Lower leg skin (tissue), 4 donors: ENCODE data around the gene CDCA4. TPM values are rescaled to one million over a fixed set of nuclear protein-coding genes. Genes with fewer than 3 reads are reported as not detected.

Source experiments
- DNase-seq, 2 donors: peaks; one replicate each; pipeline ENCODE4 v3.0.0-alpha.2; 2019; ENCODE audit warnings: low spot score in 2 of 2
- H3K4me3 ChIP-seq: fragments of 200-600 bp; sonication (generic); 2 replicates; pipeline ENCODE4 v1.5.1; 2017; ENCODE audit warnings: mild to moderate bottlenecking, low read depth; ENCODE audit not compliant: poor library complexity, severe bottlenecking
- POLR2A ChIP-seq, 2 donors: fragments of 450-650 bp; IDR thresholded peaks; one replicate each; pipeline ENCODE4 v1.6.1; 2016 to 2017; ENCODE audit warnings: antibody characterized with exemption in 2 of 2, mild to moderate bottlenecking in 1 of 2, moderate library complexity in 1 of 2
- WGBS, 2 donors: methylation state at CpG; one replicate each; pipeline ENCODE4 v1.1.5; 2018; 5-methylcytosine and 5-hydroxymethylcytosine counted together
- intact Hi-C: fragments of 100-400 bp; cut with DNase I; formaldehyde crosslinking; loops from one replicate; pipeline ENCODE4 v1.15.0; 2023; ENCODE audit warnings: low total_unique reads
- total RNA-seq, 4 donors: library from RNA; depleted of rRNA; stranded (reverse); fragments of >200 nt; gene quantifications; one replicate each; pipeline ENCODE4 v1.1.0, GENCODE V29; 2016
- TF ChIP-seq, protein P1 (sequence below), 3 donors: fragments of 450-650 bp; IDR thresholded peaks; one replicate each; pipeline ENCODE4 v1.5.1; 2016; ENCODE audit warnings: antibody characterized with exemption in 3 of 3, mild to moderate bottlenecking in 3 of 3, moderate library complexity in 2 of 3

CDCA4 gene
- total RNA-seq, 4 donors from 2014 or later: 39.3 to 45.7 (median 41.5) TPM

DNA sequence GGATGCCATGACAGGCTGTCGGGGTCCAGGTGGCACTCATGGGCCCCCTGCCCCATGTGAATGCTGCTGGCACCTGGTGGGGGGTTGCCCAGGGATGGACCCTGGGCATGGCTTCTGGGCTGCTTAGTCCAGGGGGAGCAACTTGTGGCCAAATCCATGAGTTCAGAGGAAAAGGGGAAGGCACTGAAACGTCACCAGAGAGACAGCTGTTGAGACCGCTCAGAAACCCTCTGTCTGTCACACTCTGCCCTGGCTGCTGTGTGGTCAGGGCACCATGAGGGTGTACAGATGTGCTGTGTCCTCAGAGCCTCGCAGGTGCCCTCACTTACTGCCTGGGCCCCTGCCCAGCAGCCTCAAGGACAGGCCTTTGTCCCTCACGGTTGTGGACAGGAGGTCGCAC lies 25.9 kb downstream of the CDCA4 start:
- 91% methylated on average over 6 of the region's 6 CpGs for WGBS, 2 donors
- DNase-seq: no peak
- no peak overlapping the region for H3K4me3 ChIP-seq
- no peak for TF ChIP-seq POLR2A (IDR thresholded peaks at IDR 0.05)
- TF ChIP-seq, protein P1, sequence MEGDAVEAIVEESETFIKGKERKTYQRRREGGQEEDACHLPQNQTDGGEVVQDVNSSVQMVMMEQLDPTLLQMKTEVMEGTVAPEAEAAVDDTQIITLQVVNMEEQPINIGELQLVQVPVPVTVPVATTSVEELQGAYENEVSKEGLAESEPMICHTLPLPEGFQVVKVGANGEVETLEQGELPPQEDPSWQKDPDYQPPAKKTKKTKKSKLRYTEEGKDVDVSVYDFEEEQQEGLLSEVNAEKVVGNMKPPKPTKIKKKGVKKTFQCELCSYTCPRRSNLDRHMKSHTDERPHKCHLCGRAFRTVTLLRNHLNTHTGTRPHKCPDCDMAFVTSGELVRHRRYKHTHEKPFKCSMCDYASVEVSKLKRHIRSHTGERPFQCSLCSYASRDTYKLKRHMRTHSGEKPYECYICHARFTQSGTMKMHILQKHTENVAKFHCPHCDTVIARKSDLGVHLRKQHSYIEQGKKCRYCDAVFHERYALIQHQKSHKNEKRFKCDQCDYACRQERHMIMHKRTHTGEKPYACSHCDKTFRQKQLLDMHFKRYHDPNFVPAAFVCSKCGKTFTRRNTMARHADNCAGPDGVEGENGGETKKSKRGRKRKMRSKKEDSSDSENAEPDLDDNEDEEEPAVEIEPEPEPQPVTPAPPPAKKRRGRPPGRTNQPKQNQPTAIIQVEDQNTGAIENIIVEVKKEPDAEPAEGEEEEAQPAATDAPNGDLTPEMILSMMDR (IDR thresholded peaks at IDR 0.05): no peak
- intact Hi-C loops: no loop called here

DNA sequence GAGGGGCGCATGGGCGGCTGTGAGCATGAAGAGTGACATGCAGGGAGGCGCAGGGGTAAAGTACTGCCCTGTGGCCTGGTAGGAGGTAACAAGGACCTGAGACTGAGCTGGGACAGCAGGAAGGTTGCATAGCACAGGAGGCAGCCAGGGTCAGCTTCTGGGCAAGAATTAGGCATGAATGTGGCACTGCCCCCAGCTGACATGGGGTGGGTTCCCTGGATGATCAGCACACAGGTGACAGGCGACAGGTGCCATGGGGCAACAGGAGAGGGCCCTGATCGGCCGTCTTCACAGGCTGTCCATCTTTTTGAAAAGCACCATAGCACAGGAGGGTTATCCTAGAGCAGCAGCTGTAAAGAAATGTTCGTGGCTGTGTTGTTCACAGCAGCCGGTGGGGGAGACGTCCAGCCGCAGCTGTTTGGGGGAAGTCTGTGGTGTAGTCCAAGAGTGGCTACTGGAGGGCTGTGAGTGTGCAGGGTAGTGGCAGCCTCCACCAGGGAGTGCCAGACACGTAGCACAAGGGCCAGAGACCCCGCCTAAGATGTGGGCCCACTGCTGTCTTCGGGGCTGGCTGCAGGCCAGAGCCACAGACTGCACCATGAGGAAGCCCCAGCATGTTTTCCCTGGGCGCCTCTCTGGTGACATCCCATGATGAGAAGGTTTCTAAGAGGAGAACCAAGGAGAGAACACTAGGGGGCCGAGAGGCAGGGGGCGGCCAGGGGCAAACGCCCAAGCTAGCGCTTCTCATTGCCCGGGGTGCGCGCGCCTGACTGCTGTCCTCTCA lies 26.9 kb downstream of the CDCA4 start:
- WGBS, 2 donors: 82 to 83% methylated on average over 22 of the region's 22 CpGs
- intact Hi-C loops: no loop called here
- H3K4me3 ChIP-seq: no peak overlapping the region
- TF ChIP-seq, protein P1 (IDR thresholded peaks at IDR 0.05): no peak
- TF ChIP-seq POLR2A (IDR thresholded peaks at IDR 0.05): no peak
- no peak for DNase-seq

GRCh38 chr14:104993306-104993705 lies 27.6 kb downstream of the CDCA4 start:
- 89 to 92% methylated on average over 12 of the region's 12 CpGs for WGBS, 2 donors
- H3K4me3 ChIP-seq: no peak overlapping the region
- intact Hi-C loops: no loop called here
- TF ChIP-seq, protein P1 (IDR thresholded peaks at IDR 0.05): no peak
- TF ChIP-seq POLR2A (IDR thresholded peaks at IDR 0.05): no peak
- DNase-seq: no peak

DNA sequence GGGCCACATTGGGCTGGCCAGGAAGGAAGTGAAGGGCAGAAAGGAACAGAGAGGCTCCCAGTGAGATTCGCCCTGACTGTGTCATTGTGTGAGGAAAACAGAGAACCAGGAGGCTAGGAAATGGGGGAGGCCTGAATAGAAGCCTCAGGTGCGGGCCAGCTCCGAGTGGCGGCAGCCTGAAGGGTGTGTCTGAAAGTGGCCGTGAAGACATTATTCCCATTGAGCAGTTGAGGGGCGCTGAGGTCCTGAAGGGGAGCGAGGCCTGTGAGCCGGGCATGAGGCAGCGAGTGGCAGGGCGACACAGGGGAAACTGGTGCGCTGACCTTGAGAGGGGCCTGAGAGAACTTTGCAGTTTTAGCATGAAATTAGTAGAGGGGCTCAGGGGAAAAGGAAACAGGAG lies 28.4 kb downstream of the CDCA4 start:
- no peak for DNase-seq
- H3K4me3 ChIP-seq: no peak overlapping the region
- intact Hi-C loops: no loop called here
- 97% methylated on average over 11 of the region's 11 CpGs for WGBS, 2 donors
- TF ChIP-seq, protein P1 (IDR thresholded peaks at IDR 0.05): no peak
- no peak for TF ChIP-seq POLR2A (IDR thresholded peaks at IDR 0.05)

DNA sequence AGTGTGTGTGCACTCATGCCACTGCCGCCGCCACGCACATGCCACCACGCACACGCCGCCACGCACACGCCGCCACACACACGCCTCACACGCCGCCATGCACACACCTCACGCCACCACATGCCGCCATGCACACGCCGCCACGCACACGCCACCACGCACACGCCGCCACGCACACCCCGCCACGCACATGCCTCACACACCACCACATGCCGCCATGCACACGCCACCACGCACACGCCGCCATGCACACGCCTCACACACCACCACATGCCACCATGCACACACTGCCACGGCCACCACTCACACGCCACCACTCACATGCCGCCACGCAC lies 29.0 kb downstream of the CDCA4 start:
- H3K4me3 ChIP-seq: no peak overlapping the region
- 96 to 97% methylated on average over 34 of the region's 34 CpGs for WGBS, 2 donors
- no peak for DNase-seq
- TF ChIP-seq, protein P1 (IDR thresholded peaks at IDR 0.05): no peak
- no peak for TF ChIP-seq POLR2A (IDR thresholded peaks at IDR 0.05)
- intact Hi-C loops: no loop called here

GRCh38 chr14:104989951-104990303 lies 31.0 kb downstream of the CDCA4 start:
- H3K4me3 ChIP-seq: no peak overlapping the region
- TF ChIP-seq, protein P1 (IDR thresholded peaks at IDR 0.05): no peak
- no peak for TF ChIP-seq POLR2A (IDR thresholded peaks at IDR 0.05)
- intact Hi-C loops: no loop called here
- WGBS, 2 donors: 89 to 91% methylated on average over 7 of the region's 7 CpGs
- DNase-seq: no peak
